HG03064 (cell line): Measurements from ENCODE around the gene FAAP20.

Source experiments
- ATAC-seq: cut with Tn5 transposase; IDR thresholded peaks from one replicate; pipeline ENCODE4 v1.9.1; 2021; ENCODE audit warnings: low read depth; ENCODE audit not compliant: unreplicated experiment

FAAP20 gene, protein sequence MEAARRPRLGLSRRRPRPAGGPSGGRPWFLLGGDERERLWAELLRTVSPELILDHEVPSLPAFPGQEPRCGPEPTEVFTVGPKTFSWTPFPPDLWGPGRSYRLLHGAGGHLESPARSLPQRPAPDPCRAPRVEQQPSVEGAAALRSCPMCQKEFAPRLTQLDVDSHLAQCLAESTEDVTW

DNA sequence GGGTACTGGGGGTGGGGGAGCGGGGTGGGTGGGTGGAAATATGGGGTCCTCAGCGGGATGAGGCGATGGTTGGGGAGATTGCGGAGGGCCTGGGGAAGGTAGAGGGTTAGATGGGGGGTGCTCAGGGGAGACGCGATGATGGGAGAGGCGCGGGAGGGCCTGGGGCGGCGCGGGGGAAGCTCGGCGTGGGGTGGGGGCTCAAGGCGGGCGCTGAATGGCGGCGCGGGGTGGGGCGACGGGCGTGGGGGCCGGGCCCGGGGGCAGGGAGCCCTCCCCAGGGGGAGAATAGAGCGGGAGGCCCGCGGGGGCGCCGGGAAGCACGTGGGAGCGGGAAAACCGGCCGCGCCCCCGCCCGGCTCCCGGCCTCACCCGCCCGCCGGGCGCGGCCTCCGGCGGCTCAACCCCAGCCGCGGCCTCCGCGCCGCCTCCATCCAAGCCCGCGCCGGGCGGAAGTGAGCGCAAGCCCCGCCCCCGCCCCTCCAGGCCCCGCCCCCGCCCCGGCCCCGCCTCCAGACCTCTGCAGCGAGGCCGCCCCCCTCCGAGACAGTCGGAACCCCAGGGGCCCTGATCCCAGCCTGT lies at the start of gene FAAP20:
FAAP20 (minus strand) TSS at position 454 of the 579 bp plus-strand sequence; CDS start at position 431, 23 bp downstream.
- peak; percentile 45 for ATAC-seq

DNA sequence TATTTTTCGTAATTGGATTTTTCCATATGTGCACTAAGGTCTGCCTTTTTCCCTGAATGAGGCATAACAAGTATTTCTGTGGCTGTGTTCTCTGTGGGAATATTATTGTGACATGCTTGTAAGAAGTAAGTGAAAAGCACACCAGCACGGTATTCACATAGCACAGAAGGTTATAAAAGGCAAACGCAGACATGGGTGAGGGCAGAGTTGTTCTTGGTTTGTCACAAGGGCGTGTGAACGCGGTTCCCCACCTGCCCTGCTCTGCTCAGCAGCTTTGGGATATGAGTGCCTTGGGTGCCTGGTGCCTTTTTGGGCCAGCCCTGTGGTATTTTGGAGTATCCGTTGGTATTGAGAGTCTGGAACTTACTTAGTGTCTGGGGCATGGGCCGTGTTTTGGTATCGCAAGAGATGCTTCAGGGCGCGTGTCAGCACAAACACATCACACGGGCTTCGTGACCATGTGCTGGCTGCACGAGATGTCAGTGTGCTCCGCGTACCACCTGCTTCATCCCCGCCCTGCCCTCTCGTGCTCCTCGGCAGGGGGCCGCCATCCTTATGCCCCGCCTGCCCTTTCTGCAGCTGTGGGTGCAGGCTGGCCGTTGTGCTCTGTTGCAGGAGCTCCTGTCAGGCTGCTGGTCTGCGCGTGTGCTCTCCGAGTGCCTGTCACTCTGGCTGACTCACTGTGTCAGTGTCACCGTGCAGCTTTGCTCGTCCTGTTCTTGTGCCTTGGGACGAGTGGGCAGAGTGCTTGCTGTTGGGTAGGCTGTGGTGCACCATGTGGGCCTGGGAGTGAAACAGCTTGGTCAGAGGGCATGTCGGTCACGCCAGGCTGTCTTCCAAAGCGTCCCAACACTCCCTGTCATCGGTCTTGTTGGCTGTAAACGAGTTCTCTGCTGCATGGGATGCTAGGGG lies 48.5 kb upstream of the FAAP20 start:
- ATAC-seq = no peak

DNA sequence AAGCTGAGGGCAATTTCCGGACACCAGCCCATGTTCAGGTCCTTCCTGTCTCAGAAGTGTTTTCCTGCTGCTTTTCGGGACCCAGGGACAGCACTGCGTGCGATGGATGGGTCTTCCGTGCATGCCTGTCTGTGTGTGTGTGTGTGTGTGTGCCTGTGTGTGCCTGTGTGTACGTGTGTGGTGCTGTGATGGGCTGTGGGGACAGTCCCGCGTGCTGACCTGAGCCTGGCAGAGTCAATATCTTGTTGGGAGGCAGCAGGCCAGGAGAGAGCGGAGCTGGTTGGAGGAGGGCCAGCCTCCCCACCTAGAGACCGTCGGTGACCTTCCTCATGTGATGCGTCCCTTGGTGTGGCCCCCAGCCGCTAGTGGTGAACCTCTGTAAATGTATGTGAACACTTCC lies 47.2 kb upstream of the FAAP20 start:
- ATAC-seq = no peak

DNA sequence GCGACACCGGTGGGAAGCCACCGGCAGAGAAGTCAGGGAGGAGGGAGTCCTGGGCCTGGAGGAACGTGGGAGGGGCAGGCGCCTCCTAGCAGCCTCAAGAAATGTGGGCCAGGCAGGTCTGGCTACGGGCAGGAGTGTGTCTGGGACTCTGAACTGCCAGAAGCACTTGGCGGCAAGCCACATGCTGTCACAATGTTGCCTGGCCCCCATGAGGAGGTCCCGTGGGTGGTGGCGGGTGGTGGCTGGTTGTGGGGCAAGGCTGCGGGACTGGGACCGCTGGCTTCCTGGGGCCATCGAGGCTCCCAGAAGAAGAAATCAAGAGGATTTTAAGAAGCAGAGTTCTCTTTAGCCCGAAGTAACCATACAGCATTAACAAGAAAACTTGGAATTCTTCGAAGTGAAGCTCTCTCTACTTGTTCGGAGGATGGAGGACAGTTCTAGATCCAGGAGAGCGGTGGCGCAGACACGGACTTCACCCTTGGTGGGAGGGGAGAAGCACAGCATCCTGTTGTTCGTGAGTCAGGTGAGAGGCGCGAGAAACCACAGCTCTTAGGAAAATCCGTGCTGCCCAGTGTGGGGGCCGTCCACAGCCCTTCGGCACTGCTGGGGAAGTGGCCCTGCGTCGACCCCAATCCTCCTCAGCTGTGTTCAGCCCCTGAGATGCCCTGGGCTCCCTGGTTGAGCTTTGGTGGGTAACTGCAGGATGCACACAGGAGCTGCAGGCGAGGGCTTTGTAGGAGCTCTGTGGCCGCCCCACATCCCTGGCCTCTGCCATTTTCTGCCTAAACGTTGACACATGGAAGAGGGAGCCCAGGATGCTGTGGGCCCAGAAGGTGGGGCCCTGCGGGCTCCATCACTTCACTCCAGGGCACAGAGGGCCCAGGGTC lies 45.9 kb upstream of the FAAP20 start:
- ATAC-seq = no peak

DNA sequence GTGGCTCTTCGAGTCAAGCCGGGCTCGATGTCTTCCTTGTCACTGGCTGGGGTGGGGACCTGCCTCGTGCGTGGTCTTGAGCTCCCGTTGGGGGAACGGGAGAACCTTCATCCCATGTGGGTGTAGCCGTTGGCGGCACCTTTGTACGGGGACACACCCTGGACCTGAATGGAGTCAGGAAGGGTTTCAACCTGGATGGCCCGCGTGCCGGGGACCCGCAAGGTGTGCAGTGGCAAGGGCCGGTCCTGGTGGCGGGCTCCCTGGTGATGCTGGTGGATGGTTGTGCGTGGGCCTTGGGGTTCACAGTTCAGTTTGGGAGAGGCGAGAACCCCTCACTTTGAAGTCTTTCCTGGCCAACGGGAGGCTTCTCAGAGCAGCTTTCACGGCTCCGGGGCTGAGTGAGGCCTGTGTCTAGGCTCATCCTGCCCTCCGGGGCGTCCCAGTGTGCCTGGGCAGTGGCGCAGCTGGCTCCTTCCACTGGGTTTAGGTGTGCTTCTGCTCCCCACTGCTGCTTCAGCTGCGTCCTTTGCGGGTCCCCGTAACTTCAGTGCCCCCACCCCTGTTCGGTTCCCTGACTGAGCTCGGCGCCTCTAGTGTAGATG lies 44.9 kb upstream of the FAAP20 start:
- no peak for ATAC-seq

GRCh38 chr1:2239013-2239370 lies 44.4 kb upstream of the FAAP20 start:
- no peak for ATAC-seq

GRCh38 chr1:2238361-2239012 lies 43.9 kb upstream of the FAAP20 start:
- no peak for ATAC-seq

DNA sequence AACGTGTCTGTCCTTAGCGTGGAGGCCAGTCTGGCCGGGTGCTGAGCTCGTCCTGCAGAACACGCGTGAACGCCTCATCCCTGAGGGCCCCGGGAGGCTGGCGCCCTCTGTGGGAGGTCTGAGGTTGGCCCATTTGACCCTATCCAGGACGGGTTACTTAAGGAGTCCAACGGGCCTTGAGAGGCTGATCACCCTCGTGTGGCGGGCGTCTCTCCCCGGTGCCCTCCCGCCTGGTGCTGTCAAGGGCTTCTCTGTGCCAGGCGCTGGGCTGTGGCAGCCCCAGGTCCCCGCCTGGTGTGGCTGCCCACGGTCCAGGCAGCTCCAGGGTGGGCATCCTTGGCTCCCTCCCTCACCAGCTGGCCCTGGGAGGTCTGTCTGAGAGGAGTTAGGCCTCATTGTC lies 43.2 kb upstream of the FAAP20 start:
- ATAC-seq = no peak

DNA sequence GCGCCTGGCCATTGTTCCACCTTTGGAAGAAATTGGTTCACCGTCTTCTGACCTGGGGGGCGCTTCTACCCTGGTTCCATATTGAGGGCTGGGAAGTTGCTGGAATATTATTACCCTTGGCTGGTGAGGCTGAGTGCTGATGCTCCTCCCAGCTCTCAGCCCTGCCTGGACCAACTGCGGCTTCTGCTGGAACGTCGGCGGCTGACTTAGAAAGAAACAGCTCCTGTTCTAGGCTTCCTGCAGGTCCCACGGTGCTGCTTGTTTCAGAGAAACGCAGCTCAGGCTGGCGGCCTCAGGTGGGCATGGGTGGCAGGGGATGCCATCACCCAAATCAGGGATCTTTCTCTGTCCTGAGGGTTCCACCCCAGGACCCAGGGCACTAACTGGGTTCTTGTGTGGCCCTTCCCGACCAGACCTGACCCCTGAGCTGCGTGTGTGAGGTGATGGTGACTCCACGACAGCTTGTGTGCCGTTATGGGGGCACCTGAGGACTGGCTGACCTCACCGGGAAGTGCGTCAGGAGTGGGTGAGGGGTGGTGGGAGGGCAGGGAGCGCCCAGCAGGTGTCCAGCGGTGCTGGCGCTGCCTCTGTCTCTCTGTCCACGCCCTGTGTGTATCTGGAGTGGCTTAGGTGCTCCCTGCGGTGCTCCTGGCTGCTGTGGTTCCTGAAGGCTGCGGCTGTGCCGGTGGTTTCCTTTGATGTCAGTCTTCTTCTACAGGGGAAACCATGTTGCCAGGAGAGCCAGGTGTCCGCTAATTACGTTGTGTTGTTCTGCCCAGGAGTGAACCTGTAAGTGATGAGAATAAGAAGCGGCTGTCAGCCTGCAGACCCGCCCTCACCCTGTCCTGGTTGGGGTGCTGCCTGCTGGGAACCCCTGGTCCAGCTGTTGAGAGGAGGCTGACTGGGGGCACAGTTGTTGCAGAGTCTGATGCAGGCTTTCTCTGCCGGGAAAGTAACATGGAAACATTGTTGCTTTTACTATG lies 42.4 kb upstream of the FAAP20 start:
- ATAC-seq = no peak

DNA sequence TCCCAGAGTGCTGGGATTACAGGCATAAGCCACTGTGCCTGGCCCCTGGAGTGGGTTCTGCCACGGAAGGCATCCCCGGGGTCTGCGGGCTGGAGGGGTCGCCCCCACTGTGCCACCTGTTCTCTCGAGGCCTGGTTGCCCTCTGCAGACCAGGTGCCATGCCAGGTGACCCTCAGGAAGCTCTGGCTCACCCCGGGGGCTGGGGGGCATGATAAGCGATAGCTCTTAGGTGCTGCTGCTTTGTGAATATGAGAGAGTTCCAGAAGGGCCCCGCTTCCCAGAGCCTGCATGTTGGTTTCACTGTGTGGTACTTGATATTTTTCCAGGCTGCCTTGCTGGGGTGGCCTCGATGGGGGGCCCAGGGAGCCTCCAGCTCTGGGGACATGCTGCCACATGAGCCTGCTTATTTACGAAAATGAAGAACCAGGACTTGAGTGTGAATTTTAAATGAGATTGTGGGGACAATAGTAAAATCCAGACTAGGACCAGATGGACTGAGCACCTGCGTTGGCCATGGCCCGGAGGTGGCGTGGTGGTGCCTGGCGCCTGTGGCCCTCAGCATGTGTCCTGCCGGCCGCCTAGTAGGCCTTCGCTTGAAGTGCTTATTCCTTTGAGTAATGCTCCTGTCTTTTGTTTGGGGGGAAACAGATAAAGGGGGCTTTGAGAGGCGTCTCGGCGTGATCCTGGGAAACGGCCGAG lies 40.9 kb upstream of the FAAP20 start:
- ATAC-seq = no peak

DNA sequence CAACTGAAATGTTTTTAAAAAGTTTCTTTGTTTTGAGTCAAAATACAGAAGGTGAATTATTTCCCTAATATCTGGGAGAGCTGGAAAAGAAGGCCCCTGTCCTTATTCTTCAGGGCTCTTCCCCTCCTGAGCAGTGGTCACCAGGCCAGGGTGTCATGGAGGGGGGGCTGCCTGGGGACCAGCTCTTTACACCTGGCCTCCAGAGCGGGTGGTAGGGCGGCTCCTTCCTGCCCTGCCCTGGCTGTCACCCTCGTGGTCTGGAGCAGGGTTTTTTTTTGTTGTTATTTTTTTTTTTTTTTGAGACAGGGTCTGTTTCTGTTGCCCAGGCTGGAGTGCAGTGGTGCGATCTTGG lies 40.2 kb upstream of the FAAP20 start:
- no peak for ATAC-seq

DNA sequence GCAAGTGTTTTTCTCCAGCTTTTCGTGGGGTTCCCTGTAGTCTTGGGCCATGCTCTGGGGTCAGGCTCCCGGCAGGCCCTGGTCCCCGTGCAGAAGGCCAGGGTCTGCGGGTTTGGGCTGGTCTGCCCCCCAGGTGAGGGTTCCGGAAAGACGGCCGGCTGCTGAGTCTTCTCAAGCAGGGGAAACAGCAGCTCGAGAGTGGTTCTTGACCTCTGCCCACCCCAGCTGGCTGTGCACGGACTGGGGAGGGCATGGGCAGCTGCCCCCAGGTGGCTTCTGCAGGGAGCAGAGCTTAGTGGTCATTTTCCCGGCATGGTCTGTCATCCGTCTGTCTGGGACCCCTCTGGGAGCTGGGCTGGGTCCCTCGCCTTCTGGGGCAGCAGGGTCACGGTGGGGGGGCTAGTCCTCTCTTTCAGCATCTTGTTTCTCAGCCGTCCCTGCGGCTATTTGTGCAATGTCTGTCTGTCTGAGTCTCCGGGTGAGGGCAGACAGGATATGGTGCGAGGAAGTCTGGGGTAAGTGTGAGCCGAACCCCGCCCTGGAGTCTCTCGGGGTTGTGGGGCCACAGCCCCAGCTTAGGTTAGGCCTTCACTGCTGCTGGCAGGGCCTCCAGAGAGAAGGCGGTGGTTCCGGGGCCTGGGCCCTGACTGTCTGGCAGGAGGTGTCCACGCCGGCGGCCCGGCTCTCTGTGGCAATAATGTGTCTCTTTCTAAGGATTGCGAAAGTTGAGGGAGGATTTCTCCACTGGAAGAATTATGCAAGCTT lies 39.6 kb upstream of the FAAP20 start:
- ATAC-seq = no peak

- ATAC-seq = no peak
These were observed 38.9 kb upstream of the FAAP20 start for GRCh38 chr1:2233468-2233867.

DNA sequence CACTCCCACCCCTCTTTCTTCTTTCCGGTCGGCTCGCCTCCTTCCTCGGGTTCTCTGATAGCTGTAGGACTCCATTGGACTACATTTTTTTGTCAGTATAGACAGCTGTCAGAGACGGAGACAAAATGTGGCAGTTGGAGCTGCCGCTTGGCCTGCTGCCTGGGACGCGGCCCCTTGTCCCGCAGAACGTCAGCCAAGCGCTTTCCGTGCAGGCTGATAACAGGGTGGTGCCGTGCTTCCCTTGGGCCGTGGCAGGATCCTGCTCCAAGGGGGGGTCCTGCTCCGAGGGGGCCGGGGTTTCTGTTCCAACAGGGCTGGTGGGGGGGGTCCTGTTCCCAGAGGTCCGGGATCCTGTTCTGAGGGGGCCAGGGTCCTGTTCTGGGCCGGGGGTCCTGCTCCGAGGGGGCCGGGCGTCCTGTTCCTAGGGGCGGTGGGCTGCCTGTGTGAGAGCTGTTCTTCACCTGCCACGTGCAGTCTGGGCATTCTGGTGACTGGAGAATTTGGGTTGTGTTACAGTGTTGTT lies 38.4 kb upstream of the FAAP20 start:
- no peak for ATAC-seq

GRCh38 chr1:2232255-2232915 lies 37.8 kb upstream of the FAAP20 start:
- ATAC-seq = no peak

DNA sequence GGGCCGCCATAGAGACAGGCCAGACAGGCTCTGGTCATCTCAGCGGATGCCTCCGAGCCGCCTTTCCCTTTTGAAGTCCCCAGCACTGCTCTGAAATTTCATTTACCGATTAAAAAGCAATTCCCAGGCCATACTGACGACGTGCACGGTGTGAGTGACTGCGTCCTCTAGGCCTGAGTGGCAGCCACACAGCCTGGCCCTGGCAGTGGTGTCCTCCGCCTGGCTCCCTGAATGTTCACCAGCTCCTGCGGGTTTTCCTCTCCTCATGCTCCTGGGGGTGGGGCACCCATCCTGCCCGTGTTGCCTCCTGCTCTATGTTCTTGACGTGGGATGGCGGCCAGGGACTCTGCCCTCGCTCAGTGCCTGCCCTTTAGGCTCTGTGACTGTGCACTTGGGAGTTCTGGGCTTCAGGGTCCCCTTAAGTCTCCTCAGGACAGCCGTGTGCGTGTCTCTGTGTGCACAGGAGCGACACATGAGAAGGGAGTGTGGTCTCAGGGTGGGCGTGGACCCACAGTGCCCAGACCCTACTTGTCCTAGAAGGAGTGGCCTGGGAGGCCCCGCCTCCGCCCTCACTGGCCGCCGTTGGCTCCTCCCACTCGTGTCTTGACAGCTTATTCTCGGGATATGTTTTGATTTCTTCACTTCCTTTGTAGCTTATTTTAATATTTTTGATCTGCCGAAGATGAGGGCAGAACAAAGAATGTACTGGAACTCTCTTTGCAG lies 37.1 kb upstream of the FAAP20 start:
- no peak for ATAC-seq
